Measurements from ENCODE around the gene CADPS. TPM values are rescaled to one million over a fixed set of nuclear protein-coding genes. Genes with fewer than 3 reads are reported as not detected.

The CADPS gene
- total RNA-seq, 1 experiment from 2014 or later, result 7.0 TPM

DNA sequence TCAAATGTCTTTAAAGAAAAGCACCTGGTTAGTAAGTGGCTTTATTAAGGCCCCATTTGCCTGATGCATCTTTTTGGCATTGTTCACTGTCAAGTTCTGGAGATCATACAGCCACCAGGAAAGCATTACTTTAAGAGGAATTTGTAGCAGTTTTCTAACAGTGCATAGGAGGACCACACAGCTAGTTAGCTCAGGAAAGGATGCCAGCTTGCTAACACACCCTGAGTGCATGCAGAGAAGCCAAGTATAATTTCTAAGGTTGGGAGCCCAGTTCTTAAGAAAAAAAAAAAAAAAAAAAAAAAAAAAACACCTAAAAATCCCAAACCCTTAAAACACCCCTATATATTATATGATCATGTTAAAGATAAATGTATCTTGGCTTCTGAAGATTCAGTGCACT is 399.9 kb downstream of the CADPS start:
- Mint-ChIP-seq H3K4me1 (peaks cover 5% of the 10 kb centered on the region), H3K36me3 (no peaks in the 10 kb centered on the region), H3K9me3 (no peaks in the 10 kb centered on the region), H3K27me3 (ENCODE audit: low read depth) (no peaks in the 10 kb centered on the region), H3K27ac (no peak overlapping the region), H3K4me3 (no peak overlapping the region)
- ChIA-PET CTCF (interaction anchor here (1.0 kb wide), 1 partner anchor 18 kb away, joined by 3 read pairs; no protein-coding TSS in a partner anchor), POLR2A (no interaction called here)
- ATAC-seq (no peak), DNase-seq (ENCODE audit: low spot score) (no peak)
- TF ChIP-seq RELA (CRISPR knock-in tag; IDR thresholded peaks at IDR 0.05; ENCODE audit: borderline replicate concordance), result no peak
- TF ChIP-seq, protein P1, sequence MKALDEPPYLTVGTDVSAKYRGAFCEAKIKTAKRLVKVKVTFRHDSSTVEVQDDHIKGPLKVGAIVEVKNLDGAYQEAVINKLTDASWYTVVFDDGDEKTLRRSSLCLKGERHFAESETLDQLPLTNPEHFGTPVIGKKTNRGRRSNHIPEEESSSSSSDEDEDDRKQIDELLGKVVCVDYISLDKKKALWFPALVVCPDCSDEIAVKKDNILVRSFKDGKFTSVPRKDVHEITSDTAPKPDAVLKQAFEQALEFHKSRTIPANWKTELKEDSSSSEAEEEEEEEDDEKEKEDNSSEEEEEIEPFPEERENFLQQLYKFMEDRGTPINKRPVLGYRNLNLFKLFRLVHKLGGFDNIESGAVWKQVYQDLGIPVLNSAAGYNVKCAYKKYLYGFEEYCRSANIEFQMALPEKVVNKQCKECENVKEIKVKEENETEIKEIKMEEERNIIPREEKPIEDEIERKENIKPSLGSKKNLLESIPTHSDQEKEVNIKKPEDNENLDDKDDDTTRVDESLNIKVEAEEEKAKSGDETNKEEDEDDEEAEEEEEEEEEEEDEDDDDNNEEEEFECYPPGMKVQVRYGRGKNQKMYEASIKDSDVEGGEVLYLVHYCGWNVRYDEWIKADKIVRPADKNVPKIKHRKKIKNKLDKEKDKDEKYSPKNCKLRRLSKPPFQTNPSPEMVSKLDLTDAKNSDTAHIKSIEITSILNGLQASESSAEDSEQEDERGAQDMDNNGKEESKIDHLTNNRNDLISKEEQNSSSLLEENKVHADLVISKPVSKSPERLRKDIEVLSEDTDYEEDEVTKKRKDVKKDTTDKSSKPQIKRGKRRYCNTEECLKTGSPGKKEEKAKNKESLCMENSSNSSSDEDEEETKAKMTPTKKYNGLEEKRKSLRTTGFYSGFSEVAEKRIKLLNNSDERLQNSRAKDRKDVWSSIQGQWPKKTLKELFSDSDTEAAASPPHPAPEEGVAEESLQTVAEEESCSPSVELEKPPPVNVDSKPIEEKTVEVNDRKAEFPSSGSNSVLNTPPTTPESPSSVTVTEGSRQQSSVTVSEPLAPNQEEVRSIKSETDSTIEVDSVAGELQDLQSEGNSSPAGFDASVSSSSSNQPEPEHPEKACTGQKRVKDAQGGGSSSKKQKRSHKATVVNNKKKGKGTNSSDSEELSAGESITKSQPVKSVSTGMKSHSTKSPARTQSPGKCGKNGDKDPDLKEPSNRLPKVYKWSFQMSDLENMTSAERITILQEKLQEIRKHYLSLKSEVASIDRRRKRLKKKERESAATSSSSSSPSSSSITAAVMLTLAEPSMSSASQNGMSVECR (CRISPR knock-in tag; IDR thresholded peaks at IDR 0.05; ENCODE audit: borderline replicate concordance), result no peak
- TF ChIP-seq FOXP1 (CRISPR knock-in tag; IDR thresholded peaks at IDR 0.05; ENCODE audit: borderline replicate concordance), result no peak
- TF ChIP-seq ZNF121 (CRISPR knock-in tag; IDR thresholded peaks at IDR 0.05), result no peak
- TF ChIP-seq ZNF416 (CRISPR knock-in tag; IDR thresholded peaks at IDR 0.05), result no peak
- no peak for TF ChIP-seq GABPB1 (CRISPR knock-in tag; IDR thresholded peaks at IDR 0.05)
- no peak for TF ChIP-seq GRHL2 (CRISPR knock-in tag; IDR thresholded peaks at IDR 0.05; ENCODE audit: insufficient replicate concordance, severe bottlenecking)
- no peak for TF ChIP-seq OVOL2 (CRISPR knock-in tag; IDR thresholded peaks at IDR 0.05; ENCODE audit: borderline replicate concordance)
- no peak for TF ChIP-seq JUN (CRISPR knock-in tag; IDR thresholded peaks at IDR 0.05)
- no peak for TF ChIP-seq NFE2L1 (CRISPR knock-in tag; IDR thresholded peaks at IDR 0.05)
- no peak for TF ChIP-seq NR1H2 (CRISPR knock-in tag; IDR thresholded peaks at IDR 0.05)
- TF ChIP-seq MXD4 (CRISPR knock-in tag; IDR thresholded peaks at IDR 0.05; ENCODE audit: borderline replicate concordance), result no peak
- no peak for TF ChIP-seq RORB (CRISPR knock-in tag; IDR thresholded peaks at IDR 0.05)
- TF ChIP-seq, protein P2, sequence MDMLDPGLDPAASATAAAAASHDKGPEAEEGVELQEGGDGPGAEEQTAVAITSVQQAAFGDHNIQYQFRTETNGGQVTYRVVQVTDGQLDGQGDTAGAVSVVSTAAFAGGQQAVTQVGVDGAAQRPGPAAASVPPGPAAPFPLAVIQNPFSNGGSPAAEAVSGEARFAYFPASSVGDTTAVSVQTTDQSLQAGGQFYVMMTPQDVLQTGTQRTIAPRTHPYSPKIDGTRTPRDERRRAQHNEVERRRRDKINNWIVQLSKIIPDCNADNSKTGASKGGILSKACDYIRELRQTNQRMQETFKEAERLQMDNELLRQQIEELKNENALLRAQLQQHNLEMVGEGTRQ (CRISPR knock-in tag; IDR thresholded peaks at IDR 0.05), result no peak
- no peak for TF ChIP-seq CREM (CRISPR knock-in tag; IDR thresholded peaks at IDR 0.05)
- TF ChIP-seq, protein P3, sequence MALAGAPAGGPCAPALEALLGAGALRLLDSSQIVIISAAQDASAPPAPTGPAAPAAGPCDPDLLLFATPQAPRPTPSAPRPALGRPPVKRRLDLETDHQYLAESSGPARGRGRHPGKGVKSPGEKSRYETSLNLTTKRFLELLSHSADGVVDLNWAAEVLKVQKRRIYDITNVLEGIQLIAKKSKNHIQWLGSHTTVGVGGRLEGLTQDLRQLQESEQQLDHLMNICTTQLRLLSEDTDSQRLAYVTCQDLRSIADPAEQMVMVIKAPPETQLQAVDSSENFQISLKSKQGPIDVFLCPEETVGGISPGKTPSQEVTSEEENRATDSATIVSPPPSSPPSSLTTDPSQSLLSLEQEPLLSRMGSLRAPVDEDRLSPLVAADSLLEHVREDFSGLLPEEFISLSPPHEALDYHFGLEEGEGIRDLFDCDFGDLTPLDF (CRISPR knock-in tag; IDR thresholded peaks at IDR 0.05), result no peak

DNA sequence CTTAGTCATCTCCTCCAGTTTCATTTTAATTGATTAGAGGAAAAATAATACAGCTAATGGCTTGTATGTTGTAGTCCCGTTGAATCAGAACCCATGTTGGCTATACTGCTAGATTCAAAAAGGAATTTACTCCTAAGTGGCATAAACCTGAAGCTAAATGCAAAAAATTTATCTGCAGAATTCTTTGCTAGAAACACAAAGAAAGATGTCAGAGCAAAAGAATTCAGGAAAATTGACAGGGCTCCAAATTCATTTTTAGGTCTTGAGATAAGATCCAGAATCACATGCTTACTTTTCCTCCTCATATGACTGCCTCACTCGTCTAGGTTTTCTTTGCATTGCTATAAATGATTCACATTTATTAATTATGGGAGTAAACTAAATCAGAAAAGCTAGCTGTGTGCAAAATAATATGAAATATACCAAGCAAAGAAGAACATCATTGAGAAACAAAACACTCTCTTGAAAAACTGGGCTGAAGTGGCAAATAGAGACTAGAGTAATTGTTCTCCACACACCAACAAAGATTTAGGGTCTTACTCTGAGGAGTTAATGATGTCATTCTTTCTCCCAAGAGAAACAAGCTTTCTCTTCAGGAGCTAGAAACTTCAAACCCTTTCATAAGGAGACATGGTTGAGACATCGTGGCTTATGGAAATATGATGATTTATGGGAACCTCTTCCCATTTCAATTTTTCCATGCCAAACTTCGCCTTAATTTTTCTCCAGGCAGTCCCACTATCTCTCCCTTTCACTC is 407.1 kb downstream of the CADPS start:
- POLR2A ChIA-PET, result no interaction called here
- Mint-ChIP-seq H3K9me3 (peaks cover 3% of the 10 kb centered on the region; the same call in 1 of the 2 replicates), H3K4me3 (no peak overlapping the region), H3K36me3 (no peaks in the 10 kb centered on the region), H3K27me3 (ENCODE audit: low read depth) (no peaks in the 10 kb centered on the region), H3K4me1 (peaks cover 19% of the 10 kb centered on the region), H3K27ac (no peak overlapping the region)
- no peak for ATAC-seq
- CTCF ChIA-PET, result interaction anchor here (1.0 kb wide), 1 partner anchor 25 kb away, joined by 4 read pairs; no protein-coding TSS in a partner anchor
- no peak for DNase-seq (ENCODE audit: low spot score)
- TF ChIP-seq ZNF671 (CRISPR knock-in tag; IDR thresholded peaks at IDR 0.05) (no peak), MYBL2 (CRISPR knock-in tag; IDR thresholded peaks at IDR 0.05) (no peak), EMX1 (CRISPR knock-in tag; IDR thresholded peaks at IDR 0.05) (no peak), ETV6 (CRISPR knock-in tag; IDR thresholded peaks at IDR 0.05) (no peak), NFATC4 (CRISPR knock-in tag; IDR thresholded peaks at IDR 0.05) (no peak), ZNF121 (CRISPR knock-in tag; IDR thresholded peaks at IDR 0.05) (no peak)
- TF ChIP-seq, protein P4, sequence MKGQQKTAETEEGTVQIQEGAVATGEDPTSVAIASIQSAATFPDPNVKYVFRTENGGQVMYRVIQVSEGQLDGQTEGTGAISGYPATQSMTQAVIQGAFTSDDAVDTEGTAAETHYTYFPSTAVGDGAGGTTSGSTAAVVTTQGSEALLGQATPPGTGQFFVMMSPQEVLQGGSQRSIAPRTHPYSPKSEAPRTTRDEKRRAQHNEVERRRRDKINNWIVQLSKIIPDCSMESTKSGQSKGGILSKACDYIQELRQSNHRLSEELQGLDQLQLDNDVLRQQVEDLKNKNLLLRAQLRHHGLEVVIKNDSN (CRISPR knock-in tag; IDR thresholded peaks at IDR 0.05), result no peak
- TF ChIP-seq, protein P5, sequence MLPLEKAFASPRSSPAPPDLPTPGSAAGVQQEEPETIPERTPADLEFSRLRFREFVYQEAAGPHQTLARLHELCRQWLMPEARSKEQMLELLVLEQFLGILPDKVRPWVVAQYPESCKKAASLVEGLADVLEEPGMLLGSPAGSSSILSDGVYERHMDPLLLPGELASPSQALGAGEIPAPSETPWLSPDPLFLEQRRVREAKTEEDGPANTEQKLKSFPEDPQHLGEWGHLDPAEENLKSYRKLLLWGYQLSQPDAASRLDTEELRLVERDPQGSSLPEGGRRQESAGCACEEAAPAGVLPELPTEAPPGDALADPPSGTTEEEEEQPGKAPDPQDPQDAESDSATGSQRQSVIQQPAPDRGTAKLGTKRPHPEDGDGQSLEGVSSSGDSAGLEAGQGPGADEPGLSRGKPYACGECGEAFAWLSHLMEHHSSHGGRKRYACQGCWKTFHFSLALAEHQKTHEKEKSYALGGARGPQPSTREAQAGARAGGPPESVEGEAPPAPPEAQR (CRISPR knock-in tag; IDR thresholded peaks at IDR 0.05), result no peak
- TF ChIP-seq, protein P6, sequence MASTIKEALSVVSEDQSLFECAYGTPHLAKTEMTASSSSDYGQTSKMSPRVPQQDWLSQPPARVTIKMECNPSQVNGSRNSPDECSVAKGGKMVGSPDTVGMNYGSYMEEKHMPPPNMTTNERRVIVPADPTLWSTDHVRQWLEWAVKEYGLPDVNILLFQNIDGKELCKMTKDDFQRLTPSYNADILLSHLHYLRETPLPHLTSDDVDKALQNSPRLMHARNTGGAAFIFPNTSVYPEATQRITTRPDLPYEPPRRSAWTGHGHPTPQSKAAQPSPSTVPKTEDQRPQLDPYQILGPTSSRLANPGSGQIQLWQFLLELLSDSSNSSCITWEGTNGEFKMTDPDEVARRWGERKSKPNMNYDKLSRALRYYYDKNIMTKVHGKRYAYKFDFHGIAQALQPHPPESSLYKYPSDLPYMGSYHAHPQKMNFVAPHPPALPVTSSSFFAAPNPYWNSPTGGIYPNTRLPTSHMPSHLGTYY (CRISPR knock-in tag; IDR thresholded peaks at IDR 0.05), result no peak
